ENCODE measurements around the gene MID1.

The MID1 gene

GRCh38 chrX:10536744-10537143 is 83.6 kb downstream of the MID1 start:
- H3K9me3 Mint-ChIP-seq, result peaks cover 24% of the 10 kb centered on the region
- H3K27ac Mint-ChIP-seq, result no peak overlapping the region
- H3K4me1 Mint-ChIP-seq, result peaks cover 21% of the 10 kb centered on the region

GRCh38 chrX:10534611-10535010 is 85.8 kb downstream of the MID1 start:
- no peak overlapping the region for H3K4me3 Mint-ChIP-seq
- no peak for DNase-seq
- peaks cover 27% of the 10 kb centered on the region for H3K9me3 Mint-ChIP-seq
- no peak for TF ChIP-seq CTCF (IDR thresholded peaks at IDR 0.05)
- H3K4me1 Mint-ChIP-seq, result peaks cover 15% of the 10 kb centered on the region
- peaks cover 7% of the 10 kb centered on the region for H3K36me3 Mint-ChIP-seq (ENCODE audit: low read depth)
- H3K27me3 Mint-ChIP-seq (ENCODE audit: low read depth, poor library complexity), result no peaks in the 10 kb centered on the region
- H3K27ac Mint-ChIP-seq, result no peak overlapping the region

More at GRCh38 chrX:10536744-10537143, 83.6 kb downstream of the MID1 start:
- no peak for TF ChIP-seq CTCF (IDR thresholded peaks at IDR 0.05)
- no peaks in the 10 kb centered on the region for H3K27me3 Mint-ChIP-seq (ENCODE audit: low read depth, poor library complexity)
- H3K36me3 Mint-ChIP-seq (ENCODE audit: low read depth), result peaks cover 6% of the 10 kb centered on the region
- no peak overlapping the region for H3K4me3 Mint-ChIP-seq
- DNase-seq, result no peak

- DNase-seq, result no peak
- Mint-ChIP-seq H3K9me3 (peaks cover 30% of the 10 kb centered on the region), H3K36me3 (ENCODE audit: low read depth) (peaks cover 12% of the 10 kb centered on the region), H3K4me1 (peaks cover 15% of the 10 kb centered on the region), H3K4me3 (no peak overlapping the region), H3K27ac (no peak overlapping the region), H3K27me3 (ENCODE audit: low read depth, poor library complexity) (no peaks in the 10 kb centered on the region)
- no peak for TF ChIP-seq CTCF (IDR thresholded peaks at IDR 0.05)
These were observed 86.6 kb downstream of the MID1 start for GRCh38 chrX:10533696-10534365.

GRCh38 chrX:10531927-10532326 is 88.5 kb downstream of the MID1 start:
- peaks cover 24% of the 10 kb centered on the region for H3K9me3 Mint-ChIP-seq
- peaks cover 3% of the 10 kb centered on the region for H3K4me1 Mint-ChIP-seq
- no peak for TF ChIP-seq CTCF (IDR thresholded peaks at IDR 0.05)
- no peaks in the 10 kb centered on the region for H3K27me3 Mint-ChIP-seq (ENCODE audit: low read depth, poor library complexity)
- no peak for DNase-seq
- H3K4me3 Mint-ChIP-seq, result no peak overlapping the region
- H3K27ac Mint-ChIP-seq, result no peak overlapping the region
- H3K36me3 Mint-ChIP-seq (ENCODE audit: low read depth), result peaks cover 6% of the 10 kb centered on the region

GRCh38 chrX:10529344-10529743 is 91.0 kb downstream of the MID1 start:
- TF ChIP-seq CTCF (IDR thresholded peaks at IDR 0.05), result no peak
- Mint-ChIP-seq H3K27me3 (ENCODE audit: low read depth, poor library complexity) (no peaks in the 10 kb centered on the region), H3K36me3 (ENCODE audit: low read depth) (peaks cover 10% of the 10 kb centered on the region), H3K4me1 (no peaks in the 10 kb centered on the region), H3K4me3 (no peak overlapping the region), H3K9me3 (peaks cover 18% of the 10 kb centered on the region), H3K27ac (no peak overlapping the region)
- no peak for DNase-seq

- no peak for TF ChIP-seq CTCF (IDR thresholded peaks at IDR 0.05)
- Mint-ChIP-seq H3K9me3 (peaks cover 15% of the 10 kb centered on the region), H3K4me3 (no peak overlapping the region), H3K27me3 (ENCODE audit: low read depth, poor library complexity) (no peaks in the 10 kb centered on the region), H3K27ac (no peak overlapping the region), H3K36me3 (ENCODE audit: low read depth) (peaks cover 17% of the 10 kb centered on the region), H3K4me1 (no peaks in the 10 kb centered on the region)
- no peak for DNase-seq
These were observed 93.9 kb downstream of the MID1 start for GRCh38 chrX:10526451-10526850.

All from nephron progenitor cell (in vitro differentiated cells).